ENCODE results near the gene CD1D.
A peak's percentile ranks its signal among the peaks of the same experiment; 100 is the strongest.
"Not testable (repeated sequence)": the region's sequence is repeated elsewhere in the genome, so short reads cannot be mapped to it uniquely, and the experiment has no call there.

CD1D gene

GRCh38 chr1:158169105-158169504 lies 11.6 kb upstream of the CD1D start:
- no peak overlapping the region for H3K4me3 ChIP-seq (ENCODE audit: low read depth, low read length)
- no peak for DNase-seq (ENCODE audit: low read depth)

GRCh38 chr1:158175915-158176314 lies 4.8 kb upstream of the CD1D start:
- not testable (repeated sequence) for DNase-seq (ENCODE audit: low read depth); H3K4me3 ChIP-seq (ENCODE audit: low read depth, low read length)

More at GRCh38 chr1:158169105-158169504, 11.6 kb upstream of the CD1D start:
- no peak for TF ChIP-seq CTCF (conservative IDR thresholded peaks at IDR 0.05; ENCODE audit: low read depth, low read length)

DNA sequence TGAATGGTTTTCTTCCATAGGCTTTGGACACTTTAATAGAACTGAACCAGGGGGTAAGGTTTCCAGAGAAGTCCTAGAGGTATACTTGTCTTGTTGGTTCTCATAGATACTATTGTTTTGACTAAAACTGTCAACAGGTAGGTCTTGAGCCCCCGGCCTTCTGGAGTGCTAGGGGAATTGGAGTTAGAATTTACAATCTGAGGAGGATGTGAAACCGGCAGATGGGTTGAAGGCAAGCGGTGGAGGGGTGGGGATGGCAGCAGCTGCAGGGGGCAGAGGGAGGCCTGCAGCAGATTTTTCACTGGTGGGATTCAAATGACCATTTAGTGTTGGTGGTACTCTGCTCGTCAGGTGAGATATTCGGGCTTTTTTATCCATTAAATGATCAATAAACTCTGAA lies 4.3 kb upstream of the CD1D start:
- H3K4me3 ChIP-seq (ENCODE audit: low read depth, low read length) = no peak overlapping the region
- no peak for TF ChIP-seq CTCF (conservative IDR thresholded peaks at IDR 0.05; ENCODE audit: low read depth, low read length)
- DNase-seq (ENCODE audit: low read depth) = no peak

GRCh38 chr1:158176849-158177699 lies 3.6 kb upstream of the CD1D start:
- DNase-seq (ENCODE audit: low read depth) = not testable (repeated sequence)
- H3K4me3 ChIP-seq (ENCODE audit: low read depth, low read length) = peak overlapping the region; percentile 70

DNA sequence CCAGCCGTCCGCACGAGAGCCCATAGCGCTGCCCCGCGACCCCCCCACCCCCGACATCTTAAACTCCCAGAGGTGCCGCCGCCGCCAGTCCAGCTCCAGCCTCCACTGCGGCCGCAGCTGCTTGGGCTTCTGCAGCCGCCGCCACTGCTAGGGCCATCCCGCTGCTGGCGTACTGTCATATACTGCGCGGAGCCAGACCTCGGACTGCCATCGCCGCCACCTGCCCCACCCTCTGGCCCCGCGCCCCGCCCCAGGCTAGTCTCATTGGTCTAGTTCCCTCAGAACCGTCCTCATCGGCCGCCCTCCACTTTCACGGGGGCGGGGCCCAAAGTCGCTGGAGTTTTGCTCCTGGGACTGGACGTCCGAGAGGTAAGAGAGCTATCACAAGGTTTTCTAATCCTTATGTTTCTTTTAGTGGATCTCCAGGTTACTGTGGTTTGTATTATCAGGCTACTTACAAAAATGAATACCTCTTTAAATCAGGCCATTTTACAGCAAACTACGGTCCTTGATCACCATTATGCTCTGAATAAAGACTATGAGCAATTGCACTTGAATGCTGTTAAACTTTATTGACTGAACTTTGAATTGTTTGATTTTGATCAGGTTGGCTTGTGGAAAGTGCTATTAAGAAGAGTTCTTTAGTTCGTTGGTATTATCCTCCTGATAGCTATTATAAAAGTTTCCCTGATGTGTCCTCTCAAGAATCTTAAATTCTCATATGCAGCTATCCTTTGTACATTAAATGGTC lies 2.8 kb upstream of the CD1D start:
- peak; percentile 70 for DNase-seq (ENCODE audit: low read depth)
- peak overlapping the region; percentile 70 for H3K4me3 ChIP-seq (ENCODE audit: low read depth, low read length)
- no peak for TF ChIP-seq CTCF (conservative IDR thresholded peaks at IDR 0.05; ENCODE audit: low read depth, low read length)

DNA sequence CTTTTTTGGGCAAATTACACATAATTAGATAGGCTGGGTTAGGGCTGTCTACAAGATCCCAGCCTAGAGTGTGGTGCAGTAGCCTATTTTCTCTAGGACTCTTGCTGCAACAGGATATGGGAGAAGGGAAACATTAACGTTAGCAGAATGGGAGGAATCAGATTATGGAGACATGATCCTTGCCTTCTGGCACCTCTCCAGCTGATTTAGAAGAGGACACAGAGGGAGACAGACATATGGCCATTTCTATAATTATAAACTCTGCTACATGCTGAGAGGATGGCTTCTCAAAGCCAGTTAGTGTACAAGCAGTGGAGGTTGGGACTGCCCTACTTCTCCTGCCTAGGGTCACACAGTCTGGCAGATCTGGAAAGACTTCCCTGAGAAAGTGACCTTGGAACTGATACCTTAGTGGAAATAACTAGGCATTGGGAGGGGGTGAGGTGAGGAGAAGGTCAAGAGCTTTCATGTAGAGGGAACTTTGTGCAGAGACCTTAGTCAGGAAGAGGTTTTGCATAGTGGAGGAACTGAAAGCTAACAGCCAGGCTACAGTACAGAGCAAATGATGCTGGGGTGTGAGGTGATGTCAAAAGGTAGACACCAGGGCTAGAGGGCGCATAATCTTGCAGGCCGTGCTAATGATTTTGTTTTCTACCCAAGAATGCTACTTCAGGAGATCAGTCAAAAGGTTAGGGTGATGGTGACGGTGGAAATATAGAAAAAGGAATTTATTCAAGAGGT lies 1.2 kb upstream of the CD1D start:
- H3K4me3 ChIP-seq (ENCODE audit: low read depth, low read length) = no peak overlapping the region
- peak; percentile 13 for DNase-seq (ENCODE audit: low read depth)
- no peak for TF ChIP-seq CTCF (conservative IDR thresholded peaks at IDR 0.05; ENCODE audit: low read depth, low read length)

DNA sequence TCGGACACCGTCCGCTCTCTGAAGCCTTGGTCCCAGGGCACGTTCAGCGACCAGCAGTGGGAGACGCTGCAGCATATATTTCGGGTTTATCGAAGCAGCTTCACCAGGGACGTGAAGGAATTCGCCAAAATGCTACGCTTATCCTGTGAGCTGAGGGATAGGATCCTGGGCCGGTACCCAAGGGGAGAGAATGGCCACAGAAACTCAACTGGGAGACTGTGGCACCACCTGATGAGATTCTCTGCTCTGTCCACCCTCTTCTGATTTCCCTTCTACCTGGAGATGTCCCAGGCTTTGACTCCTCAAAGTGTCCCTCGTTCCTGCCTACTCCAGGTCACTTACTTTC lies 855 bp downstream of the CD1D start:
- DNase-seq (ENCODE audit: low read depth) = no peak
- no peak for TF ChIP-seq CTCF (conservative IDR thresholded peaks at IDR 0.05; ENCODE audit: low read depth, low read length)
- H3K4me3 ChIP-seq (ENCODE audit: low read depth, low read length) = peak overlapping the region; percentile 66
